OCI-LY3 (cell line): ENCODE measurements around the gene PVALB.

Source experiments
- H2AFZ ChIP-seq: fragments of 200-600, 300-600 bp; shearing (Covaris generic); 2 replicates; pipeline ENCODE4 v1.6.0; 2014; ENCODE audit warnings: antibody characterized with exemption, low read depth, low read length
- H3K27ac ChIP-seq: fragments of 200-600, 300-600 bp; sonication (generic); 2 replicates; pipeline ENCODE4 v1.5.1; 2014; ENCODE audit warnings: mild to moderate bottlenecking, low read length, moderate library complexity, mixed read lengths
- H3K27me3 ChIP-seq: fragments of 200-600, 300-600 bp; sonication (generic); 2 replicates; pipeline ENCODE4 v1.6.1; 2014; ENCODE audit warnings: low read depth, low read length, mixed read lengths
- H3K36me3 ChIP-seq: fragments of 200-600, 300-600 bp; sonication (generic); replicated peaks from 2 replicates; pipeline ENCODE3; 2014; ENCODE audit warnings: low read depth, low read length, mixed read lengths
- H3K4me1 ChIP-seq: fragments of 300-600, 200-600 bp; sonication (generic); 2 replicates; pipeline ENCODE4 v1.6.1; 2014; ENCODE audit warnings: low read length, mixed read lengths
- H3K4me2 ChIP-seq: fragments of 200-600, 300-600 bp; sonication (generic); 2 replicates; pipeline ENCODE4 v1.6.1; 2014; ENCODE audit warnings: low read length, mixed read lengths
- H3K4me3 ChIP-seq: fragments of 300-600, 200-600 bp; sonication (generic); 2 replicates; pipeline ENCODE4 v1.5.1; 2014; ENCODE audit warnings: antibody characterized with exemption, mild to moderate bottlenecking, low read length, moderate library complexity
- H3K79me2 ChIP-seq: fragments of 300-600, 200-600 bp; shearing (Covaris generic); 2 replicates; pipeline ENCODE4 v1.6.1; 2014; ENCODE audit warnings: mild to moderate bottlenecking, low read length, mixed read lengths
- H3K9ac ChIP-seq: fragments of 300-600, 200-600 bp; shearing (Covaris generic); 2 replicates; pipeline ENCODE4 v1.6.0; 2014; ENCODE audit warnings: mild to moderate bottlenecking, low read length, moderate library complexity
- H3K9me3 ChIP-seq: fragments of 200-600, 300-600 bp; shearing (Covaris generic); 2 replicates; pipeline ENCODE4 v1.6.1; 2014; ENCODE audit warnings: low read length, mixed read lengths; ENCODE audit not compliant: insufficient read depth
- H4K20me1 ChIP-seq: fragments of 200-600, 300-600 bp; sonication (generic); 2 replicates; pipeline ENCODE4 v1.6.1; 2016; ENCODE audit warnings: low read length, mixed read lengths; ENCODE audit not compliant: insufficient read depth
- EZH2phosphoT487 ChIP-seq: fragments of 200-600 bp; shearing (Covaris generic); IDR thresholded peaks from 2 replicates; pipeline ENCODE4 v1.6.1; 2018; ENCODE audit warnings: antibody characterized with exemption, mixed run types, low read depth
- TF ChIP-seq, protein P1 (sequence below): fragments of 200-600, 300-600 bp; sonication (generic); IDR thresholded peaks from 2 replicates; pipeline ENCODE4 v1.5.1; 2014; ENCODE audit warnings: antibody characterized with exemption, low read length, low read depth

The PVALB gene

DNA sequence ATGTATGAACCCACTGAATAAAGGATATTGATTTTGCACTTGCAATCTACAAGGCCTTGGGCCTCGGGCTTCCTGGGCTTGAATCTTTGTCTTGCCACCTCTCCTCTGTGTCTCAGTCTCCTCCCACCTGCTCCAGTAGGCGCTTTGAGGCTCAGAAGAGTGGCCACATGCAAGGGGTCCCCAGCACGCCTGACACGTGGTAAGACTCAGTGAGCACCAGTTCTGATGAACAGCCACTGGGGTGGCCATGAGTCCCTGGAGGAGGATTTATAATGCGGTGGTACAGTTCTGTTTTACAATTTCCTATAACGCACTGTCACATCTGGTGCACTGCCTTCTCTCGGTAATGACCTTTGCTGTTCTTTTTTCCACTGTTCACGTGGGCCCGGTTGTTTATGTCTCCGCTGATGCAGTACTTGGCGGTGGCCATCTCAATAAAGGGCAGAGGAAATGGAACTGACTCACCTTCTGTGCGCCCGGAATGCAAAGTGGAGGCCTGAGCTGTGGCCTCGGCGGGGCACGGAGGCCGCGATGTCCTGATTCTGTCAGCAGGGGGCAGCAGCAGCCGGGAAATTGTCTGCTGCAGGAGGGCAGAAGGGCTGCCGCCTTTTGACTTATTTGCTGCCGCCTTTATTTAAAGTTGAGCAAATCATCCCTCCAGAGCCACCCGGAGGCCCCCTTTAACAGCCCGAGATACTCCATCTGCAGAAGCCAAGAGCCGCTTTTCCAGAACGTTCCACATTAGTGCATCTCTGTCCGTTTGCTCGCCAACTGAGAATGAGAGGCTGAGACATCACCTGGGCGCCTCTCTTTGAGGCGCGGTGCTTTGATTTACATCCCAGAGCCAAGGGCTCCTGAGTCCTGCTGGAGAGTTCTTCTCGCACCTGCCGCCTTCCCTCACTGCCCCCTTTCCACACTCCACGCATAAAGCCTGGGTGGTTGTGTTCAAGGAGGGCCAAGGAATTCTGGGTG, 34.9 kb downstream of the PVALB start:
- Histone ChIP-seq H3K4me2 (peak overlapping the region; percentile 91), H3K27ac (no peak overlapping the region), H3K9ac (peak overlapping the region; percentile 40), H3K27me3 (peaks cover 16% of the 10 kb centered on the region; the same call in 1 of the 2 replicates), H3K9me3 (no peaks in the 10 kb centered on the region), H3K4me3 (peak overlapping the region; percentile 65), H3K36me3 (no peaks in the 10 kb centered on the region), H3K79me2 (no peaks in the 10 kb centered on the region), H4K20me1 (no peaks in the 10 kb centered on the region), H3K4me1 (peaks cover 11% of the 10 kb centered on the region), H2AFZ (peak overlapping the region; percentile 96)
- no peak for TF ChIP-seq EZH2phosphoT487
- TF ChIP-seq, protein P1, sequence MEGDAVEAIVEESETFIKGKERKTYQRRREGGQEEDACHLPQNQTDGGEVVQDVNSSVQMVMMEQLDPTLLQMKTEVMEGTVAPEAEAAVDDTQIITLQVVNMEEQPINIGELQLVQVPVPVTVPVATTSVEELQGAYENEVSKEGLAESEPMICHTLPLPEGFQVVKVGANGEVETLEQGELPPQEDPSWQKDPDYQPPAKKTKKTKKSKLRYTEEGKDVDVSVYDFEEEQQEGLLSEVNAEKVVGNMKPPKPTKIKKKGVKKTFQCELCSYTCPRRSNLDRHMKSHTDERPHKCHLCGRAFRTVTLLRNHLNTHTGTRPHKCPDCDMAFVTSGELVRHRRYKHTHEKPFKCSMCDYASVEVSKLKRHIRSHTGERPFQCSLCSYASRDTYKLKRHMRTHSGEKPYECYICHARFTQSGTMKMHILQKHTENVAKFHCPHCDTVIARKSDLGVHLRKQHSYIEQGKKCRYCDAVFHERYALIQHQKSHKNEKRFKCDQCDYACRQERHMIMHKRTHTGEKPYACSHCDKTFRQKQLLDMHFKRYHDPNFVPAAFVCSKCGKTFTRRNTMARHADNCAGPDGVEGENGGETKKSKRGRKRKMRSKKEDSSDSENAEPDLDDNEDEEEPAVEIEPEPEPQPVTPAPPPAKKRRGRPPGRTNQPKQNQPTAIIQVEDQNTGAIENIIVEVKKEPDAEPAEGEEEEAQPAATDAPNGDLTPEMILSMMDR = peak; percentile 97

DNA sequence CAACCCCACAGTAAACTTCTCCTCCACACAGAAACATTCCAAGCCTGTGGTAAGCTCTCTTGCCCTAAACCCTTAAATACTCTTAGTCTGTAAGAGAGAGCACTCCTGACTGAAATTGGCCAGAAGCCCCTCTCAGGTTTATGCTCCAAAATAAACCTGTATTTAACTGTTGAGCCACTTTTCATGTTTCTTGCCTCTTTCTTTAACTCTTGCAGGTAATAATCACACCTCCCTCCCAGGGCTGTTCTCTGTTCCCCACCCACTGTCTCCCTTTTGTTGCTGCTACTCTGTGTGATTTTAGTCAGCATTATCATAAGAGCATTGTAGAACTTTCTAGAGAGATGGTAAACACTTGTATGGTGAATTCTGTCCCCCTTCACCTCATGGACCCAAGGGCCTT, 38.8 kb downstream of the PVALB start:
- Histone ChIP-seq H3K4me2 (no peak overlapping the region), H3K4me1 (peaks cover 23% of the 10 kb centered on the region), H3K36me3 (no peaks in the 10 kb centered on the region), H3K4me3 (no peak overlapping the region), H3K9ac (no peak overlapping the region), H2AFZ (no peak overlapping the region), H3K27ac (no peak overlapping the region), H4K20me1 (no peaks in the 10 kb centered on the region), H3K79me2 (no peaks in the 10 kb centered on the region), H3K9me3 (no peaks in the 10 kb centered on the region), H3K27me3 (0 out of 2 replicates have a peak, but pooled peaks cover 4% of the 10 kb centered on the region)
- TF ChIP-seq, protein P1 = no peak
- TF ChIP-seq EZH2phosphoT487 = no peak

DNA sequence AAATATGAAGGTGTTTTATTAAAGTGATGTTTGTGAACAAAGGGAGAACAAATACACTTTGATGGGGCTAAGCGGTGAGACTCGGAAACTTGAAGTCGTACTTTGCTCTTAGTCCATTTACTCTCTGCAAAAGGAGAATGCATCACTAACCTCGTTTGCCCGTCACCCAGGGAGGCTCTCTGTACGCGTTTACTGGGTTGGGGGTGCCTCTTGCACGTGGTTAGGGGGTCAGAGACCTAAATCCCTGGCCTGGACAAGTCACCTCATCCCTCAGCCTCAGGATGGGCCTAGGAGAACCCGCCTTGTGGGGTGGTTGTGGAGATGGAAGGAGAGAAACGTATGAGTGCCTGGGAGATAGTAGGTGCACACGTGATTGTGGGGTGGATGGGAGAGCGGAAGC, 40.1 kb downstream of the PVALB start:
- no peaks in the 10 kb centered on the region for H3K36me3 ChIP-seq
- H3K79me2 ChIP-seq = no peaks in the 10 kb centered on the region
- H3K4me2 ChIP-seq = peak overlapping the region; percentile 92
- no peaks in the 10 kb centered on the region for H3K9me3 ChIP-seq
- no peak overlapping the region for H3K27ac ChIP-seq
- peak overlapping the region; percentile 88 for H2AFZ ChIP-seq
- TF ChIP-seq, protein P1 = no peak
- TF ChIP-seq EZH2phosphoT487 = no peak
- 0 out of 2 replicates have a peak, but pooled peaks cover 4% of the 10 kb centered on the region for H3K27me3 ChIP-seq
- H3K4me1 ChIP-seq = peaks cover 17% of the 10 kb centered on the region
- no peaks in the 10 kb centered on the region for H4K20me1 ChIP-seq
- H3K9ac ChIP-seq = peak overlapping the region; percentile 62
- H3K4me3 ChIP-seq = peak overlapping the region; percentile 90

DNA sequence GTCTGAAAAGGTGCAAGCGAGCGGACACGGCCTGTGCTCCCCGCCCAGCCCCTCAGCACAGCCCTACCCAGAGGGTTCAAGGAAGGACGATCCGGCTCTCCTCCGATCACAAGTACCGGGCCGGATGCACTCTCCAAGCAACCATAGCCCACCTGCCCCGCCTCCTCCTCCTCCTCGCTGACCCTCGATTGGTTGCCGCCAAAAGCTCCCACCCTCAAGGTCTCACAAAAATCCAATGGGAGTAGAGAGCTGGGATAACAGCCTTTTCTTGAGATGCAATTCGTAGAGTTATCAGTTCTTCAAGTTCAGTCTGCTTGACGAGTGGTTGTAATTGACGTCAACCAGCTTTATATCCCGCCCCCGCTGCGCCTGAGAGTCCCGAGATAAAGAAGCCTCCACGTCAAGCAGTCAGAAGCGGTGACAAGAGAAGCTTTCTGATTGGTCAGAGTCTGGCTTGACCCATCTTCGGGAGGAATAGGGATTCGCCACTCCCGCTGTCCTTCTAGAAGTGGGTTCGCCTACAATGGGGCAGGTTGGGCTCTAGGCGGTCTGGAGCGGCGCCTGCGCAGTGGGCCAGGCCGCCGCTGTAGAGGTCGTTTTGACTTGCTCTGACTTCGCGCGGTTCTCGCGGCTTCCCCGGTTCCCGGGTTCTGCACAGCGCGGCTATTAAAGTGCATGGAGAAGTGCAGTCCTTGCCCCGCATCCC, 40.7 kb downstream of the PVALB start, which contains the start of gene IFT27:
Gene IFT27, minus strand, starts transcription at position 156 of the 706 bp plus-strand sequence. CDS start 412 bp downstream, outside the sequence.
- Histone ChIP-seq H3K4me1 (peaks cover 13% of the 10 kb centered on the region), H3K9ac (peak within 1 kb of the TSS; percentile 74), H3K27ac (no peak within 1 kb of the TSS)

More for the DNA sequence above, 40.7 kb downstream of the PVALB start, which contains the start of gene IFT27:
- H2AFZ ChIP-seq = peak within 1 kb of the TSS; percentile 88
- no peaks in the 10 kb centered on the region for H4K20me1 ChIP-seq
- peak within 1 kb of the TSS; percentile 90 for H3K4me3 ChIP-seq
- H3K4me2 ChIP-seq = peak within 1 kb of the TSS; percentile 92
- no peaks in the 10 kb centered on the region for H3K79me2 ChIP-seq
- TF ChIP-seq, protein P1 = no peak
- no peak for TF ChIP-seq EZH2phosphoT487
- no peaks in the 10 kb centered on the region for H3K9me3 ChIP-seq
- H3K27me3 ChIP-seq = 0 out of 2 replicates have a peak, but pooled peaks cover 4% of the 10 kb centered on the region
- no peaks in the 10 kb centered on the region for H3K36me3 ChIP-seq
